Femur (tissue), 1 donor: ENCODE data around the gene RASL10B.
"Not testable (repeated sequence)": the region's sequence is repeated elsewhere in the genome, so short reads cannot be mapped to it uniquely, and the experiment has no call there.

Experiments used
- DNase-seq: peaks from one replicate; pipeline ENCODE4 v3.0.0-alpha.2; 2017

RASL10B gene

DNA sequence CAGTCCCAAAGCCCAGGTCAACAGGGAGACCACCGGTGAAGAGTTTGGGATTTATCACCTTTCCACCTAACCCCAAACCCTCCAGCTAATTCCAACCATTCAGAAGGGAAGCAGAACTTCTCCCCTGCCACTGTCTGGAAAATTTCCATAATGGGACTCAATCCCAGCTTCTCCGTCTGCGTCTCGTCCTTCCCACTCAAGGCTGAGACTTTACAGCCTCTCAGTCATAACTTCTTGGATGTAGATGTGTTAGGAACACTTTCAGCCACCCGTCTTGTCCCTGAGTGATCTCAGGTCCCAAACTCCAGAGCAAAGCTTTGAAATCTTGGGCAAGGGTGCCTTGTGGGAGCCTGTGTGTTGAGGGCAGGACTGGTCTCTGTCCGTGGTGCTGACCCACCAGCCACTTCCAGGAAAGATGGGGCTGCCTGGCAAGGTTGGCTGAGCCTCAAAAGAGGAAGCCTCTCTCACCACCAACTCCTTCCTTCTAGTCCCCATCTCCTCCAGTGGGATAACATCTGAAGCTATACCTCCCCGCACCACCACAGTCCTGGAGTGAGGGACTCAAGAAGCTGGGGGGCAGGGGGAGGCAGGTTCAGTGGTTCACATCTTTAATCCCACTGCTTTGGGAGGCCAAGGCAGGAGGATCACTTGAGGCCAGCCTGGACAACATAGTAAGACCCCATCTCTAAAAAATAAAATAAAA lies 12.3 kb downstream of the RASL10B start:
- DNase-seq = peak; percentile 55

DNA sequence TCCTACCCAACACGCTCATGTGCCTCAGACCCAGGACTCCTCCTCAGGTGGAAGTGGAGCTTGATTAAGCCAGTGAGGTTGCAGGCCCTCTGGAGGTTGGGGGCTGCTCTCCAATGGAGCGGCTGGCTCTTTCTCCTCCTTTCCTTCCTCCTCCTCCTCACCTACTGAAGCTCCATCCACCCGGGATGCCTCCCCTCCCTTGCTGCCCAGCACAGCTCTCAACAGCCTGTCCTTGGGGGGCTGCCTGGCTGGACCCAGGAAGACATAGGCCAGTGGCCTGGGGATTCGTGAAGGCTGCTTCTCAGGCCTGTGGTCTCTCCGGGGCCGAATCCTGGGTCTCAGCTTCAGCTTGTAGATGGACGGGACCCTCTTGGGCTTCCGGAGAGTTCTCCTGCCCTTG lies 13.4 kb downstream of the RASL10B start:
- no peak for DNase-seq

DNA sequence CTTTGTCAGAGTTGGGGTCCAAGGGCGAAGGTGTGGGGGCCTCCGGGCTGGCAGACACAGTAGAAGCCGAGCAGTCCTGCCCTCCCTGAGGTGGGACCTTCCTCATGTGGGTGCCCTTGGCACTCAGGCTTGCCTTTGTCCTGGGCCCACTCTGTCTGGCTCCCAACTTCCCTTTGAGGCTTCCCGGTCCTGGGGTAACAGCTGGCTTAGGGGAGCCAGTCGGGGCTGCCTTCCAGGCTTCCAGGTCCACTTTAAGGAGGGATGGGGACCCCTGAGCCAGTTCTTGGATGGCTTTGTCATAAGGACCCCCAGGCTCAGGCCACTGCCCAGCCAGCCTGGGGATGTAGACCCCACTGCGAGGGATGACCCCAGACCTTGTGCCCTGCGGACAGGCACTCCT lies 13.8 kb downstream of the RASL10B start:
- DNase-seq = no peak

DNA sequence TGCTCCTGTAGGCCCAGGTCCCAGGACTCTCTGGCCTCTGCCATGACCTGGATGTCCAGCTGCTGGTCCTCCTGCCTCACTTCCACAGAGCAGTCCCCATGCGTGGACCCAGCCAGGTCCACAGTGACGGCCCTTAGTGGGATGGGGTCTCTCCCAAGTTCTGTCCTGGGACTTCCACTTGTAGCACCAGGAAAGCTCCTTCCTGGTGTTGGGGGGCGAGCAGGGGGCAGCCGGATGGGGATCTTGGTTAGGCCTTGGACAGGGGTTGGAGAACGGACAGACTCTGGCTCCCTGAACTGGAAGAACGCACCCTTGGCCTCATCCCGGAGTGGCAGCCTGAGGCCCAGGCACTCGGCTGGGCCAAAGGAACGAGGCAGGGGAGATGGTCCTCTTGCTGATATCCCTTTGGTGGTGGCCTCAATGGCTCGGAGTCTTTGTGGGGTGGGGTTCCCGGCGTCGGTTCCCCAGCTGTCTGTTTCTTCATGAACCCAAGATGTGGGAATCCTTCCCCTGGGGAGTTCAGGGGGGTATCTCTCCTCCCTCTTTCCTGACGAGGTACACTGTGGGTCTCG lies 14.4 kb downstream of the RASL10B start:
- no peak for DNase-seq

DNA sequence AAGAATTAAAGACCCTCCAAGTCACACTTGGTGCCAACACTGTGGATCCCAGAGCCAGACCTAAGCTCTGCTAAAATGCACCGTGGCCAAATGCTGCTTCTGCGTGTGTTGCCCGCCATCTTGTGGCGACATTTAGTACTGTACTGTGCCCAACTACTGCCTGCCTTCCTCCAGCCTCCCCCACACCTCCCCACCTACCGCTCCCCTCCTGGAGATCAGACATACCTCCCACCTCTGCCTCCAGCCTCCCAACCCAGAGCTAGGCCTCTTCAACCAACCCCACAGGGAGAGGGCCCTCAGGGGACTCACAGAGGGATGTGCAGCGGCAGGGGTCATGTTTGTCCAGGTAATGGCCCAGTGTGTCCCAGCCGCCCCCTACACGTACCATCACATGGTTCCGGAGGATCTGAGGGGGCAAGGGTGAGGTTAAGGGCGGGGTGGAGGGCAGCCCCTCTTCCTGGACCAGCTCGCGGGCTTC lies 16.1 kb downstream of the RASL10B start:
- peak; percentile 83 for DNase-seq

DNA sequence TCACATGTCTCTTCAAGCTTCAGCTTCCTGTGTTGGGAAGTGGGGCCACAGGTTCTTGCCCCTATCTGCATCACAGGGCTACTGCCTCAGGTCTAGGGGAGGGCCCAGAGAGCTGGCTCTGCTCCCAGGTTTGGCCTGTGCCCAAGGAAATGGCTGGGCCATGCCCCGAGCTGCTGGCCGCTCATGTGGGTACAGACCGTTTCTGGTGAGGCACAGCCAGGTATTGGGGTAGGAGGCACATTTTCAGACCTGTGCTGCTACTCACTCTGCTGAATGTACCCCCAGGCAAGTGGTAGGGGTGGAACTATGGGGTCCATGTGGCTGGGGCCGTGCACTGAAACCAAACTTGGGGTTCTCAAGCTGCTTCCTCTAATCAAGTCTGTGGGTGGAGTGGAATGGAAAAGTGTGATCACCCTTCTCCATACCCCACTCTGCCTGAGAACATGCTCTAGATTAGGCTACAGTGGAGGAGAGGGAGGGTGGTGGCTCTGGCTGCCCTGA lies 17.0 kb downstream of the RASL10B start:
- no peak for DNase-seq

DNA sequence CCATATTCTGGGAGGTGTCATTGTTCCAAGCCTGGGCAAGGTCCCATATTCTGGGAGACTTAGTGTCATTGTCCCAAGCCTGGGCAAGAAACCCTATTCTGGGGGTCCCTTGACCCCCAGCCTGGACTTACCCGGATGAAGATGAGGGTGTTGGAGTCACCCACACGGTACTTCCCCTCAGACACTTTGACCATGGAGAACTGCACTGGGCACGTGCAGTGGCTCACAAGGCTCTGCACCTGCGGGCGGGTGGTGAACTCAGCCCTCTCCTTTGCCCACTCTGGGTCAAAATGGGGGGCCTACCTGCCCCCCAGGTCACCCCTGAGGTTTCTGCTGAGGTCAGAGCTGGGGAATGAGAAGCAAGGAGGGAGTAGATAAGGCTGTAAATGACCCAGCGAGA lies 17.5 kb downstream of the RASL10B start:
- DNase-seq = no peak

DNA sequence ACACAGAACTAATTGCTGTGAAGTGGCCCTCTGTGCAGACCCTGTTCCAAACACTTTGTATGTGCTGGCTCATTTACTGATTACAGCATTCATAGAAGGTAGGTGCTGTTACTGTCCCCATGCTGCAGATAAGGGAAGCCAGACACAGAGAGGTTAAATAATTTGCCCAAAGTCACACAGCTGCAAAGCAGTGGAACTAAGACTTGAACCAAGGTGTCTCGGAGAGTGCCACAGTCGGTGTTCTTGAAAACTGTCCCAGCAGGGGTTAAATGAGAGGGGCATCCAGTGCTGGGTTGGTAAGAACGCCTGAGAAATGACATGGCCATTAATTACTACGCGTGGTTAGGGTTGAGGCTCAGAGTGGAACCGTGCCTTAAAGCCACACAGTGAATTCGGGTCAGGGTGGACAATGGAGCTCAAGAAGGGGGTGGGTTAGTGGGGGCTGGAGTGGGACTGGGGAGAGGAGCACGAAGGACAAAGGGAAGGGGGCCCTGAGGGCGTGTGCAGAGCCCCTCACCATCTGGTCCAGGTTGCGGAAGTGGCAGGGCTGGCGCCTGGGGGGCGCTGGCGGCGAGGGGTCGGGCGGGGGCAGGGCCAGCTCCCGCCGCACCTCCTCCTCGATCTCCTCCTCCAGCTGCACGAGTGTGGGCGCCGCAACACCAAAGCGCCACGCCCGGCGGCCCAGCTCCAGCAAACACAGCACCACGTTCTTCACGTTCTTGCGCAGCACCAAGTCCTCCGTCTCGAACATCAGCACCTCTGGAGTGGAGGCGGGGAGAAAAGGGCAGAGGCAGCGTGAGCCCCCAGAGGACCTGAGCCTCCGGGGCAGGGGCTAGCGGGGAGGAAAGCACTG lies 18.3 kb downstream of the RASL10B start:
- DNase-seq = no peak

DNA sequence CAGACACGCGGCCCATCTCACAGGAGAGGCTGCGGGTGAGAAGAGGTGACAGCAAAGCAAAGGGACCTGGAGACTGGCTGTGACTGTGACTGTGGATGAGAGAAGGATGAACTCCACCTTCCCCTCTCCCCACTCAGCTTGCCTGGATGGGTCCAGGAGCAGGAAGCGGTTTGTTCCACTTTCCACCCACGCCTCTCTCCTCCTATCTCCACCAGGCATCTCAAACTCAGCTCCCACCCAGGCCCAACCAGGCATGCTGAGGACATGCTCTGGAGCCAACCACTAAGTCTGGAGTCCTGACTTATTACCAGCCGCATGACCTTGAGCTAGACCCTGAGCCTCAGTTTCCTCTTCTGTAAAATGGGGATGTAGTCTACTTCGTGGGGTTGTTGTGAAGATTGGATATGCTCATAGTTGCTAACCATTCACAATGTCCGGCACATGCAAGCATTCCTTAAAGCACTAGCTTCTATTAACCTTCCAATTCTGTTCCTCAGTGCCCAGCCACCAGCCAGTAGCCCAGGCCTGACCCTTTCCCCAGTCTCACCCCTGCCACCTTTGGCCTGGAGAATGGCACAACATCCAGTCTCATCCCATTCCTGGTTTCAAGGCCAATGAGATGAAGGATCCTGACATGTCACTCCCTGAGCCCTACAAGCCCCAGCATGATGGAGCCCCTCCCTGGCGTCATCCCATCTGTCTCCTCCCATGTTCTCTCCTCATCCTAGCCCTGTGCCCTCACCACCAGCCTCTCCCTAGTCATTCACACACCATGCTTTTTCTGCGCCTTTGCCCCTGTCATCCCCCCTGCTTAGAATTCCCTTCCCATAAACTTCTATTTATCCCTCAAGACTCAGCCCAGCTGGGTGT lies 19.3 kb downstream of the RASL10B start:
- DNase-seq = no peak

DNA sequence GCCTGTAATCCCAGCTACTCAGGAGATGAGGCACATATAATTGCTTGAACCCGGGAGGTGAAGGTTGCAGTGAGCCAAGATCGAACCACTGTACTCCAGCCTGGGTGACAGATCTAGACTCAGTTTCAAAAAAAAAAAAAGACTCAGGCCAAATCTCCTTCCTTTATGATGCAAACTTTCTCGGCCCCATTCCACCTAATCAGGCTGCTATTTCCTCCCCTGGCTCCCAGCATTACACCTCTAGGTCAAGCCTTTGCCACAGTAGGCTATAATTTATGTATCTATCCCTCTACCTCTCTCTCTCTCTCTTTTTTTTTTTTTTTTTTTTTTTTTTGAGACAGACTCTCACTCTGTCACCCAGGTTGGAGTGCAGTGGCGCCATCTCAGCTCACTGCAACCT lies 20.1 kb downstream of the RASL10B start:
- DNase-seq = not testable (repeated sequence)

DNA sequence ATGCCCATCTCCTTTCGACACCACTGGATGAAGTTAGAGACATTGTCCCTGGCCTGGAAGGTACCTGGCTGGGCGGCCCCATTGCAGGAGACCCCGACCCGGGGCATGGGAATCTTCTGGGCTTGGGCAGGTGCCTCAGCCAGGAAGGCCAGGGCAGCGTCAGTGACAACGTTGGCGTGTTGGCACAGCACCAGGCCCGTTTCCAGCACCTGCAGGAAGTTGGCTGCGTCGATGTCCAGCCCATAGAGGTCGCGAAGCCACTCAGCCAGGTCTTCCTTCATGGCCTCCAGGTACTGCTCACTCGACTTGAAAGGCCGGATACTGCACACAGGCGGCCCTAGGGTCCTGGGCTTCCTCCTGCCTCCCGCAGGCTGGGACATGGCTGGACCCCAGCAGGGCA lies 21.0 kb downstream of the RASL10B start:
- DNase-seq = no peak

DNA sequence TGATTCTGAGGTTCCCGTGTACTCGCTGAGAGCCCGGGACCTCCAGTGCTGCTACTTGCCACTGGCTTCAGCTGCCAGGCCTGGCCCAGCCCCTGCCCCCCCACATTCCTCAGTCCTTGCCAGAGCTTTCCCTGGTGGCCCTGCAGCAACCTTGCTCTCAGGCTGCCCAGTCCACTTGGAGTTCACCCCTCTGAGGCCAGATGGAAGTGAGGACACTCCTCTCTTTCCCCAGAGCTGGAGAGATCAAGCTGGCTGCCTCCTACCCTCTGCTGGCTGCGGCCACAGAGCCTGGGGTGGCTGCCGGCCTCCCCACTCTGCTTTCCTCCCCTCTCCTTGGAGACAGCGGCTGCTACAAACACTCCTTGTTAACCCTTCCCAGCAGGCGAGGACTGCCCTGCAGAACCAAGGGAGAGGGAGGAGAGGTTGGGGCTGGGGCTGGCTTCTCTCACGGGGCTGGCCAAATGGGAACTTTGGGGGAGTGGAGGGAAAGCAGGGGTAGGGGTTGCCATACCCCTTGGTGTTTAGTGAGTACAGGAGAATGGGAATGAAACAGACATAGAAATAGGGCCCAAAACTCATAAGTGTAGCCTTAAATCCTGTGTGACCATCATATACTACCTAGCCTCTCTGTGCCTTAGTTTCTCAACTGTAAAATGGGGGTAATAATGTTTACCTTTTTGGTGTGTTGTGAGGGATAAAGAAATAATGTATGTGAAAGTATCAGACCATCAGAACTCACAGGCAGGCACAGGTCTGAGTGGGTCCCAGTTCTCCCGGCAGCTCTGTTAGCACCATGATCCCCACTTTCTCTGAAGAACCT lies 21.7 kb downstream of the RASL10B start, which contains the start of gene GAS2L2:
Gene GAS2L2, minus strand, starts transcription at position 295 of the 820 bp plus-strand sequence. CDS start 389 bp downstream, outside the sequence.
- DNase-seq = no peak

DNA sequence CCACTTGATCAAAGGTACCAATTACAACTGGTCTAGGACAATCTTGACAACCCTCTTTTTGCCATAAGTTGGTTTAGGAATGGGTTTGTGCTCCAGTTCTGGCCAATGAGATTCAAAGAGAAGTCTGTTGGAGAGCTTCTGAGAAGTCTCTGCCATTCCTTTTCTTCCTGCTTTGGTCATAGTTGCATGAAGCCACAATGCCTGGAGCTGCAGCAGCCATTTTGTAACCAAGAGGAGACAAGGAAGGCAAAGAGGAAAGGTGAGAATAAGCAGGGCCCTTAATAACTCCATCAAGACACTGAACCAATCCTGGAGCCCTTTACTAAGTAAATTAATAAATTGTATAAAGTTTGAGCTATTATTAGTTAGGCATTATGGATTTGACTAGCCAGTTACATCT lies 25.8 kb downstream of the RASL10B start:
- DNase-seq = no peak

DNA sequence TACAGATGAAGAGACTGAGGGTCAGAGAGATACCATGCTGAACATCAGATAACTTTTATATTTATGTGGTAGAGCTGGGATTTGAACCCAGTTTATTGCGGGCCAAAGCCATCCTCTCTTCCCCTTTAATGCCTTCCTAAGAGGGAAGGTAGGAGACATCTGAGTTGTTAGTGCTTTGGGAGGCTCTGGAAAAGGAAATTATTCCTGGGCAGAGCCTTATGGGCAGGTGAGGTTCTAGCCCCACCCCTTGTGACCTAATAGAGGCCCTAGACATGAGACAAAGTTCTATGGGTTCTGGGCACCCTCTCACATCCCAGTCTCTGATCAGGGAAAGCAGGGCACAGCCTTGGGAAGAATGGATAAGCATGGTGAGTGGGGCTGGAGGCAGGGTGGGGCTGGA lies 29.1 kb downstream of the RASL10B start, which contains the start of gene C17orf50:
Gene C17orf50, plus strand, starts transcription at position 301 of the 400 bp plus-strand sequence. Its CDS starts 55 bp downstream, at position 356.
- DNase-seq = no peak

DNA sequence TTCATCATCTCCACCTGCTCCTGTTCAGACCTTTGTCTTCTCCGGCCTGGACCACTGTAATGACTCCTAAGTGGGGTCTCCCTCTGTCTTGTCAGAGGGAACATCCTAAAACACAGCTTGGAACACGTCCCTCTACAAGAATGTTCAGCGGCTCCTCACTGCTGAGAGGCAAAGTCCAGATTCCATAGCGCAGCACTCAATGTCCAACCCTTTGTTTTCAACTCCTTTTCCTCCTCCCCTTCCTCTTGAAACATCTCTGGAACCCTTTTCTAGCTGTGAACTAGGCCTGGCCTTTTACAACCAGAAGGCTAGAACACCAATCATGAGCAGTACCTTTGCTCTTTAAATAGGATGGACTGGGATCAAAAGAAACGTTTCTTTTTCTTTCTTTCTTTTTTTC lies 30.2 kb downstream of the RASL10B start:
- DNase-seq = no peak

DNA sequence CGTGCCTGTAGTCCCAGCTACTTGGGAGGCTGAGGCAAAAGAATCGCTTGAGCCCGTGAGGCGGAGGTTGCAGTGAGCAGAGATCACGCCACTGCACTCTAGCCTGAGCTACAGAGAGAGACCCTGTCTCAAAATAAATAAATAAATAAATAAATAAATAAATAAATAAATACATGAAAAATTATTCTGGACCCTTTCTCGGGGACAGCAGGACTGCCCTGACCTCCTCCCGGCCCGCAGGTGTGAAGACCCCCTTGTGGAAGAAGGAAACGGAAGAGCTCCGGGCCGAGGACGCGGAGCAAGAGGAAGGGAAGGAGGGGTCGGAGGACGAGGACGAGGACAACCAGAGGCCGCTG lies 32.3 kb downstream of the RASL10B start:
- DNase-seq = no peak

DNA sequence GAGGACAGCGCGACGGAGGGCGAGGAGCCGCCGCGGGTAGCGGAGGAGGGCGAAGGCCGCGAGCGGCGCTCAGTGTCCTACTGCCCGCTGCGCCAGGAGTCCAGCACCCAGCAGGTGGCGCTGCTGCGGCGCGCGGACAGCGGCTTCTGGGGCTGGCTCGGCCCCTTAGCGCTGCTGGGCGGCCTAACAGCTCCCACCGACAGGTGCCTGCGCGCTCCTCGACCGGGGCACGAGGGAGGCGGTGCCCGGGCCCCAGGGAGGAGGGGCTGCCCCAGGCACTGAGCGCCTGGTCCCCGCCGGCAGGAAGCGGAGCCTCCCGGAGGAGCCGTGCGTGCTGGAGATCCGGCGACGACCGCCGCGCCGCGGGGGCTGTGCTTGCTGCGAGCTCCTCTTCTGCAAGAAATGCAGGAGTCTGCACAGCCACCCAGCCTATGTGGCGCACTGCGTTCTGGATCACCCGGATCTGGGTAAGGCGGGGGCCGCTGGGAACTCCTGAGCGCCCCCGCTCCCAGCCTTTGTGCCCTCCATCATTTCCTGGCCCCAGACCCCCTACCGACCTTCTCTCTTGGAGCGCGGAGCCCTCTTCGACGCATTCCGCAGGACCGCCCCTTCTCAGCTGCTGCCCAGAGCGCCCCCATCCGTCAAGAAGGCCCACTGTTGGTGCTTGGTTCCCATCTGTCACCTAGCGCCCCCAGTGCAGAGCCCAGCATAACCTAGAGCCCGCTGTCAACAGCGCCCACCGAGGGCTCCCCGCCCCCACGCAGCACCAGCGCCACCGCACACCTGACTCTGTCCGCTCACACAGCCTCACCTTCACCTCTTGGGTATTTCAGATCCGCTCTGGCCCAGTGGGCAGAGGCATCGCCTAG lies 32.9 kb downstream of the RASL10B start:
- DNase-seq = peak; percentile 90

DNA sequence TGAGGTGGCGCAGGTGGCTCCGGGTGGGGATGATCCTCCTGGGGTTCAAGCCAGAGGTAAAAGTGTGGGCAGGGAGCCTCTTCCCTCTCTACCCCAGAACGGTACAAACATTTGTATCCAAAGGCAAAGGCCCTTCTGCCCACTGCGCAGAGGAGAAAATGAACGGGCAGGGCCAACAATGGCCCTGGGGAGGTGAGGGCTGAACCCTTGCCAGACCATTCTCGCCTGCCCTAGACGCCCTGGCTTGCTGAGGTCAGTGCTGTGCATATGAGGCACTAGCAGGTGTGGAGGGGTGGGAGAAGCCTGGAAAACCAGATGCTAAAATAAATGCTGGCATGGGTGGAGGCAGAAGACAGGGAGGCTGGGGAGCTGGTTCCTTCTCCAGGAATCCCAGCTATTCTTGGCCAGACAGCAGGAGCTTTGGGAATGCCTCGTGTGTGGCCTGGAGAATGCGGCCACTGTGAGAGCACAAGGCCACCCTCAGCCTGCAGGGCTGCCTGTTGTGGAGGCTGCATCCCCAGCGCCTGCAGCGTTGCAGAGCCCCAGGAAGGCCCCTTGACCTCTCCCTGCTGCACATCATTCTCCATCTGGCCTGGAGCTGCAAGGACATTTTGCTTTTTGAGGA lies 33.8 kb downstream of the RASL10B start:
- DNase-seq = no peak

DNA sequence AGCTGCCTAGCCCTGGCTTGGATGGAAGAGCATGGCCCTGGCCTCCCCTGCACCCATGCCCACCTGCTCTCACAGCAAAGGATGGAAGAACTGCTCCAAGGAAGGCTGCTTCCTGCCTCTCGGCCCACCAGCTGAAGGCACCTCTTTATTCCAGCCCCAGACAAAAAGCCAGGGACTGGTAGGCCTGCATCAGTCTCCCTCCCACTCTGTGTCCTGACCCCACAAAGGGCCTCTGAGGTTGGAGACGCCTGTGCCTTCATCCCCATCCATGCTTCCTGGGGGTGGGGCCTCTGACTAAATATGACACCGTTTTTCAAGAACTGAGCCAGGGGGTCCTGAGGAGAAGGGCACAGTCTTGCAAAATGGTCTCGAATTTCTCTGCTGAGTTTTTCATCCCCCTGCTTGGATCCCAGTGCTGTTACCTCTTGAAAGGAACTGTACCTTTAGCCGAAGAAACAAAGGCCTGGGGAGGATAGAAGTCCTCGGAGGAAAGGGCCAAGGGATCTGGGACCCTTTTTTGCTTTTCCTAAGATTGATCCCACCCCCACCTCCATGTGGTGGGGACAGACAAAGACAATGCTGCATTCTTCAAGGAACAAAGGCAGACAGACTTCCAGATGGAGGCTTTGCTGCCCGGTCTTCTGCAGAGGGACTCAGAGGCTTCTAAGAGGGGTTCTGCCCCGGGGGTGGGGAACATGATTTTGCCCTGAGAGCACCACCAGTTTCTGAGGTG lies 34.5 kb downstream of the RASL10B start:
- no peak for DNase-seq
